H1 (cell line): Measurements from ENCODE around the gene ITGA8. TPM values are rescaled to one million over a fixed set of nuclear protein-coding genes. Genes with fewer than 3 reads are reported as not detected.

Source experiments
- CTCF ChIA-PET: fragments of 300-600 bp; sonication (Branson Sonifier 250); formaldehyde crosslinking; loops from one replicate; lab custom pipeline; 2021; ENCODE audit not compliant: partially characterized antibody; lab: Charles Lee
- POLR2A ChIA-PET: fragments of 300-600 bp; sonication (Branson Sonifier 250); formaldehyde crosslinking; loops from one replicate; lab custom pipeline; 2021; ENCODE audit warnings: inconsistent platforms; ENCODE audit not compliant: partially characterized antibody; lab: Charles Lee
- DNase-seq, 2 experiments: peaks; one replicate each; pipeline versions ENCODE4 v3.0.0 to v3.0.0-alpha.2; 2010 to 2022; ENCODE audit warnings: low spot score in 2 of 2, low read depth in 1 of 2, mixed read lengths in 1 of 2
- FAIRE-seq: peaks from 2 replicates; lab custom pipeline; 2011; peaks lifted over from hg19 to GRCh38; lab: Jason Lieb, UNC
- H2AFZ ChIP-seq: 2 replicates; pipeline ENCODE4 v1.8.1; 2012; ENCODE audit warnings: low read length, inconsistent platforms
- H2AK5ac ChIP-seq: 2 replicates; pipeline ENCODE4 v1.6.1; 2013; ENCODE audit warnings: low read depth, low read length
- H2BK120ac ChIP-seq: replicated peaks from 2 replicates; pipeline ENCODE3; 2013; ENCODE audit warnings: low read depth, low read length, inconsistent platforms
- H2BK12ac ChIP-seq: 2 replicates; pipeline ENCODE4 v1.6.1; 2013; ENCODE audit warnings: low read depth, low read length
- H2BK15ac ChIP-seq: 2 replicates; pipeline ENCODE4 v1.6.1; 2013; ENCODE audit warnings: low read length
- H2BK20ac ChIP-seq: 2 replicates; pipeline ENCODE4 v1.6.1; 2013; ENCODE audit warnings: low read length
- H2BK5ac ChIP-seq: 2 replicates; pipeline ENCODE4 v1.6.1; 2013; ENCODE audit warnings: low read depth, low read length
- H3K14ac ChIP-seq: 2 replicates; pipeline ENCODE4 v1.6.1; 2013; ENCODE audit warnings: inconsistent platforms; ENCODE audit not compliant: insufficient read length
- H3K18ac ChIP-seq: 2 replicates; pipeline ENCODE4 v1.6.1; 2013; ENCODE audit warnings: low read length; ENCODE audit errors: extremely low read depth
- H3K23ac ChIP-seq: 2 replicates; pipeline ENCODE4 v1.6.1; 2013; ENCODE audit warnings: inconsistent platforms; ENCODE audit not compliant: insufficient read length
- H3K23me2 ChIP-seq: 2 replicates; pipeline ENCODE4 v1.6.1; 2013; ENCODE audit warnings: low read depth, low read length
- H3K27ac ChIP-seq: 2 replicates; pipeline ENCODE4 v1.6.1; 2011; ENCODE audit warnings: low read depth, low read length, inconsistent platforms
- H3K27me3 ChIP-seq, 4 experiments: replicated peaks in 1 of 4; 1 replicate in 1 of 4; 2 replicates in 3 of 4; pipeline versions ENCODE4 v1.6.1 to v1.8.1; 2011 to 2013; ENCODE audit warnings: low read length in 3 of 4, mild to moderate bottlenecking in 3 of 4, inconsistent platforms in 2 of 4, mixed read lengths in 2 of 4, moderate library complexity in 1 of 4; ENCODE audit not compliant: control insufficient read depth in 3 of 4, insufficient read depth in 3 of 4; ENCODE audit errors: extremely low read depth in 1 of 4
- H3K36me3 ChIP-seq, 4 experiments: 2 replicates each; pipeline versions ENCODE4 v1.6.1 to v1.8.1; 2011 to 2013; ENCODE audit warnings: mild to moderate bottlenecking in 4 of 4, low read length in 3 of 4, moderate library complexity in 2 of 4, control low read depth in 1 of 4, inconsistent platforms in 1 of 4; ENCODE audit not compliant: insufficient read depth in 4 of 4, control insufficient read depth in 2 of 4
- H3K4ac ChIP-seq: replicated peaks from 2 replicates; pipeline ENCODE3; 2013; ENCODE audit warnings: low read length, low read depth, mixed read lengths, inconsistent platforms; ENCODE audit not compliant: insufficient read length
- H3K4me1 ChIP-seq, 4 experiments: replicated peaks in 1 of 4; 1 replicate in 1 of 4; 2 replicates in 3 of 4; pipeline versions ENCODE4 v1.6.1 to v1.8.1; 2011 to 2013; ENCODE audit warnings: low read length in 3 of 4, inconsistent platforms in 2 of 4, mixed read lengths in 1 of 4; ENCODE audit not compliant: insufficient read depth in 4 of 4, control insufficient read depth in 3 of 4
- H3K4me2 ChIP-seq, 2 experiments: 2 replicates each; pipeline versions ENCODE4 v1.6.1 to v1.8.1; 2011 to 2013; ENCODE audit warnings: low read depth in 2 of 2, low read length in 2 of 2, control low read depth in 1 of 2, inconsistent platforms in 1 of 2, mild to moderate bottlenecking in 1 of 2; ENCODE audit not compliant: insufficient read depth in 1 of 2
- H3K4me3 ChIP-seq, 4 experiments: fragments of 200-600, 300-600 bp in 1 of 4; sonication (generic), shearing (Covaris generic), sonication (Bioruptor Twin) in 1 of 4; 2 replicates each; pipeline versions ENCODE4 v1.5.1 to v1.8.1; 2011 to 2016; ENCODE audit warnings: low read length in 4 of 4, low read depth in 3 of 4, control low read depth in 2 of 4, inconsistent platforms in 2 of 4, mild to moderate bottlenecking in 2 of 4, mixed read lengths in 1 of 4, moderate library complexity in 1 of 4; ENCODE audit not compliant: insufficient read depth in 2 of 4; ENCODE audit errors: extremely low read depth in 1 of 4
- H3K56ac ChIP-seq: replicated peaks from 2 replicates; pipeline ENCODE3; 2013; ENCODE audit warnings: low read depth, mild to moderate bottlenecking, mixed read lengths, low read length, inconsistent platforms; ENCODE audit not compliant: insufficient read length
- H3K79me1 ChIP-seq: 2 replicates; pipeline ENCODE4 v1.6.1; 2013; ENCODE audit warnings: low read depth, low read length, control low read depth
- H3K79me2 ChIP-seq, 2 experiments: 2 replicates each; pipeline versions ENCODE4 v1.6.1 to v1.8.1; 2012 to 2013; ENCODE audit warnings: low read length in 2 of 2, mild to moderate bottlenecking in 2 of 2, inconsistent platforms in 1 of 2; ENCODE audit not compliant: insufficient read depth in 2 of 2, control insufficient read depth in 1 of 2
- H3K9ac ChIP-seq, 4 experiments: replicated peaks in 1 of 4; 1 replicate in 1 of 4; 2 replicates in 3 of 4; pipeline versions ENCODE4 v1.6.1 to v1.8.1; 2011 to 2013; ENCODE audit warnings: low read depth in 3 of 4, low read length in 3 of 4, control low read depth in 2 of 4, mild to moderate bottlenecking in 2 of 4, moderate library complexity in 2 of 4, inconsistent platforms in 1 of 4; ENCODE audit errors: extremely low read depth in 1 of 4
- H3K9me3 ChIP-seq, 2 experiments: 2 replicates each; pipeline versions ENCODE4 v1.6.1 to v1.8.1; 2012 to 2013; ENCODE audit warnings: mild to moderate bottlenecking in 2 of 2, moderate library complexity in 2 of 2, control low read depth in 1 of 2, inconsistent platforms in 1 of 2, low read depth in 1 of 2, low read length in 1 of 2, mixed read lengths in 1 of 2; ENCODE audit not compliant: insufficient read depth in 2 of 2
- H4K20me1 ChIP-seq, 2 experiments: replicated peaks in 1 of 2; 2 replicates each; pipeline versions ENCODE3 to v1.8.1; 2011 to 2013; ENCODE audit warnings: inconsistent platforms in 2 of 2, low read length in 2 of 2, mild to moderate bottlenecking in 1 of 2; ENCODE audit not compliant: insufficient read depth in 2 of 2, control insufficient read depth in 1 of 2
- H4K5ac ChIP-seq: 2 replicates; pipeline ENCODE4 v1.6.1; 2013; ENCODE audit warnings: low read length, low read depth, mixed read lengths, inconsistent platforms; ENCODE audit not compliant: insufficient read length
- H4K8ac ChIP-seq: 2 replicates; pipeline ENCODE4 v1.8.0; 2013; ENCODE audit warnings: mild to moderate bottlenecking, moderate library complexity, low read length, inconsistent platforms; ENCODE audit not compliant: insufficient read depth; ENCODE audit errors: extremely low read depth
- H4K91ac ChIP-seq: replicated peaks from 2 replicates; pipeline ENCODE3; 2013; ENCODE audit warnings: low read length, mixed read lengths, inconsistent platforms; ENCODE audit not compliant: insufficient read length
- ATF2 ChIP-seq: IDR thresholded peaks from 2 replicates; pipeline ENCODE4 v1.6.1; 2012; ENCODE audit warnings: low read length, inconsistent platforms
- EGR1 ChIP-seq: IDR thresholded peaks from 2 replicates; pipeline ENCODE4 v1.6.1; 2011; ENCODE audit warnings: low read depth, low read length, borderline replicate concordance
- KDM4A ChIP-seq: IDR thresholded peaks from one replicate; pipeline ENCODE4 v1.7.1; 2012; ENCODE audit warnings: low read depth, mild to moderate bottlenecking, moderate library complexity, low read length, inconsistent platforms; ENCODE audit not compliant: severe bottlenecking
- WGBS, 2 experiments: shearing (Covaris generic) in 1 of 2; methylation state at CpG; one replicate each; pipeline versions ENCODE4 v1.1.6 to v1.1.7; 2013 to 2015; ENCODE audit warnings: low lambda C conversion rate in 2 of 2, mixed read lengths in 2 of 2, inconsistent platforms in 1 of 2, low coverage in 1 of 2, missing lambda C conversion rate in 1 of 2; ENCODE audit not compliant: insufficient replicate concordance in 2 of 2, insufficient coverage in 1 of 2, insufficient read length in 1 of 2; ENCODE audit errors: extremely low coverage in 1 of 2, missing lambda C conversion rate in 1 of 2; 5-methylcytosine and 5-hydroxymethylcytosine counted together
- polyA plus RNA-seq, 7 experiments: library from polyadenylated mRNA; depleted of rRNA in 3 of 7; stranded (reverse) in 5 of 7; unstranded in 2 of 7; fragments of >200 nt in 5 of 7; fragments of 200-250 nt in 2 of 7; gene quantifications; 1 replicate in 5 of 7; 2 replicates in 1 of 7; 4 replicates in 1 of 7; pipeline versions ENCODE4 v1.2.1 to v1.2.3, GENCODE V29; 2011 to 2013; ENCODE audit warnings: missing spikeins in 2 of 7, mixed read lengths in 2 of 7
- total RNA-seq: library from RNA; stranded (reverse); fragmentation: NEBNext Ultra II Directional; extraction: Animal tissue kit (Norgen Biotek cat#: 25700); gene quantifications from 2 replicates; pipeline ENCODE4 v1.2.1, GENCODE V29; 2021

ITGA8 gene
- total and polyA plus RNA-seq, 2 of the 8 experiments (the other 6 are each of a cell fraction or from before 2014, with no cell fraction given): not detected

GRCh38 chr10:15591431-15591830 lies 128.3 kb downstream of the ITGA8 start:
- H4K20me1 ChIP-seq: no peaks in the 10 kb centered on the region
- no peak overlapping the region for H3K23ac ChIP-seq
- no peaks in the 10 kb centered on the region for H3K79me1 ChIP-seq
- peaks cover 8 to 9% of the 10 kb centered on the region in 2 experiments; a peak in 3 of 4 replicates for H3K9me3 ChIP-seq
- H2AFZ ChIP-seq: no peak overlapping the region
- TF ChIP-seq EGR1 (no peak), ATF2 (no peak), KDM4A (no peak)
- no peak overlapping the region for H2BK5ac ChIP-seq
- no peak overlapping the region for H3K4me2 ChIP-seq
- no peak overlapping the region for H4K5ac ChIP-seq
- POLR2A ChIA-PET: no interaction called here
- H2BK120ac ChIP-seq: no peak overlapping the region
- H3K9ac ChIP-seq: no peak overlapping the region
- H3K23me2 ChIP-seq: no peaks in the 10 kb centered on the region
- no peak overlapping the region for H4K91ac ChIP-seq
- H2BK20ac ChIP-seq: no peak overlapping the region
- H3K14ac ChIP-seq: no peak overlapping the region
- H3K4ac ChIP-seq: no peak overlapping the region
- H4K8ac ChIP-seq: no peak overlapping the region
- no peaks in the 10 kb centered on the region for H3K27me3 ChIP-seq
- H3K56ac ChIP-seq: no peak overlapping the region
- CTCF ChIA-PET: interaction anchor here (1.0 to 1.4 kb wide), 3 partner anchors 30 to 151 kb away, joined by 3 read pairs; no protein-coding TSS in a partner anchor
- H3K36me3 ChIP-seq: no peaks in the 10 kb centered on the region
- H3K79me2 ChIP-seq: no peaks in the 10 kb centered on the region
- no peak overlapping the region for H3K4me3 ChIP-seq
- H2BK15ac ChIP-seq: no peak overlapping the region
- 90% methylated on average over 2 of the region's 2 CpGs; no CpG with 5 or more reads in 1 of the 2 experiments for WGBS, 2 experiments
- H2BK12ac ChIP-seq: no peak overlapping the region
- H2AK5ac ChIP-seq: no peak overlapping the region
- no peak overlapping the region for H3K27ac ChIP-seq
- FAIRE-seq (no peak), DNase-seq (no peak)
- no peaks in the 10 kb centered on the region for H3K4me1 ChIP-seq
- H3K18ac ChIP-seq: no peak overlapping the region
